ENCODE measurements around the gene DPH5.

DPH5 gene

DNA sequence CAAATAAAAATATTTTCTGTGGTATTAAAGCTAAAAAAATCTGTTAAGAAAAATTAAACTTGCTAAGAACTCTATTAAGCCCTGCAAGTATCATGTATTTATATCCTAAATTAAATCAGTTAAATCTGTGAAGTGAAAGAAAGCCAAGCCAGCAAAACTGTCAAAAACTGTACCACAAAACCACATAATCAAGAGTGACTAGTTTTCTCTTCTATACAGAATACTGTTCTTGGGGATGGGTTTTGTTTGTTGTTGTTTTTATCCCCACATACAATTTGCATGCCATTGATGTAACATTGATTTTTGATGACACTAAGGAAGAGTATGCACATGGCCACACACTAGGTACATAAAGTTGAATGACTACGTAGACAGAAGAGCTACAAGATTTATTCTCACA lies 20.4 kb downstream of the DPH5 start:
- DNase-seq (ENCODE audit: low spot score): no peak
- in situ Hi-C loops (cut with MboI; ENCODE audit: low pct_unique_long_range_greater_than_20kb, low sequenced_read_pairs, unreplicated experiment): no loop called here
- TF ChIP-seq, protein P1, sequence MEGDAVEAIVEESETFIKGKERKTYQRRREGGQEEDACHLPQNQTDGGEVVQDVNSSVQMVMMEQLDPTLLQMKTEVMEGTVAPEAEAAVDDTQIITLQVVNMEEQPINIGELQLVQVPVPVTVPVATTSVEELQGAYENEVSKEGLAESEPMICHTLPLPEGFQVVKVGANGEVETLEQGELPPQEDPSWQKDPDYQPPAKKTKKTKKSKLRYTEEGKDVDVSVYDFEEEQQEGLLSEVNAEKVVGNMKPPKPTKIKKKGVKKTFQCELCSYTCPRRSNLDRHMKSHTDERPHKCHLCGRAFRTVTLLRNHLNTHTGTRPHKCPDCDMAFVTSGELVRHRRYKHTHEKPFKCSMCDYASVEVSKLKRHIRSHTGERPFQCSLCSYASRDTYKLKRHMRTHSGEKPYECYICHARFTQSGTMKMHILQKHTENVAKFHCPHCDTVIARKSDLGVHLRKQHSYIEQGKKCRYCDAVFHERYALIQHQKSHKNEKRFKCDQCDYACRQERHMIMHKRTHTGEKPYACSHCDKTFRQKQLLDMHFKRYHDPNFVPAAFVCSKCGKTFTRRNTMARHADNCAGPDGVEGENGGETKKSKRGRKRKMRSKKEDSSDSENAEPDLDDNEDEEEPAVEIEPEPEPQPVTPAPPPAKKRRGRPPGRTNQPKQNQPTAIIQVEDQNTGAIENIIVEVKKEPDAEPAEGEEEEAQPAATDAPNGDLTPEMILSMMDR (IDR thresholded peaks at IDR 0.05; ENCODE audit: extremely low read depth, insufficient read depth, missing control alignments): no peak

DNA sequence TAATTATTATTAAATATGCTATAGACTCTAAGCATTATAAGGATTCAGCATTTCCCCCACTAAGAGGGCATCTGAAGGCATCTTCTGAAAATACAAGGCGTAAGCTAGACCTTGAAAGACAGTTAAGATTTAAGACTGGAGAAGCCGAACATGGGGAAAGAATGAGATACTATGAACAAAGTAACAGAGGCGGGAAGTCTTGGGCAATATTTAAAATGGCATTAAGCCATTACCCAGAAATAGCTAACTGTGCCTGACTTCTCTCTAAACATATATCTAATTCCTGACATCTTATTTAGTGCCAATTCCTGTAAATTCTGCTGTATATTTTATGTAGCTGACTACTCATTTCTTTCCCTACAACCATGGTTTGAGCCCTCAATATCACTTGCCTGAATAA lies 20.9 kb downstream of the DPH5 start:
- in situ Hi-C loops (cut with MboI; ENCODE audit: low pct_unique_long_range_greater_than_20kb, low sequenced_read_pairs, unreplicated experiment): no loop called here
- TF ChIP-seq, protein P1 (IDR thresholded peaks at IDR 0.05; ENCODE audit: extremely low read depth, insufficient read depth, missing control alignments): no peak
- no peak for DNase-seq (ENCODE audit: low spot score)

DNA sequence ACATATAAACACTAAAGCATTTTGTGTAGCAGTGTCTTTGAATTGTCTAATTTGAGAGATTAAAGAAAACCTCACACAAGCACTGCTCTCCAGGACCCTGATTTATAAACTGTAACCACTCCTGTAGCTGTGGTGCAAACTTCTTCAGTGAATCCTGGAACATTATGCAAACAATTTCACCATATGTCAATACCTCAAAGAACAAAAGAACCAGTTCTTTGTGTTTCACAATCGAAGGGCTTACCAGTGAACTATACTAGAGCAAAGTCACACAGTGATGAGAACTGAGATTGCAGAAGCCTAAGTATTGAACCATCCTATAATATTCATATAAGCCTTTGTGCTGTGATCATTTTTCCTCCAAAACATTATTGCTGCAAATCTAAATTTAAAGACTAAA lies 21.5 kb downstream of the DPH5 start:
- in situ Hi-C loops (cut with MboI; ENCODE audit: low pct_unique_long_range_greater_than_20kb, low sequenced_read_pairs, unreplicated experiment): no loop called here
- DNase-seq (ENCODE audit: low spot score): no peak
- TF ChIP-seq, protein P1 (IDR thresholded peaks at IDR 0.05; ENCODE audit: extremely low read depth, insufficient read depth, missing control alignments): no peak

DNA sequence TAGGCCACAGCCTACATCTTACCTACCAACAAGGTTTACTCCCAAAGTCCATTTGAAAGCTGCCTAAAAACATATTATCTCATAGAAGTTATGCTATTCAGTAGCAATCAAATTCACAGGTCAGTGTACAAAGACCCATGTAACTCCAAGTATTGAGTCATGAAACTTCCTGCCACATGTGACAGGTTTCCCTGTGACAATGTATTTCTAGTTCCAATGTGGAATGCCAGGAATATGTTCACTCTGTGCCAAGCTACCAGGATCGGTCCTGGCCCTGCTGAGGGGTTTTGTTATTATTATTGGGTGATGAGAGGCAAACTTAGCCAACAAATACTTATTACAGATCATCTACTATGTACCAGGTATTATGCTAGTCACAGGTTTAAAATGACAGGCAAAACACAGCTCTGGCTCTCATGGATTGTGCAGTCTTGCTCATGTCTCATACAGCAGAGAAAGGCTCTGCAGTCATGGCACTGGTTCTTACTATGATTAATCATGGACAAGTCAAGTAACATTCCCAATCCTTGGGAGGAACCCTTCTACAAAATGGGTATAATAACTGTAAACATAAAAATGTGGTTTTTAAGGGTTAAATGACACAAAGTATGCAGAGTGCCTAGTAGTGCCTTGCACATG lies 22.5 kb downstream of the DPH5 start:
- no peak for DNase-seq (ENCODE audit: low spot score)
- TF ChIP-seq, protein P1 (IDR thresholded peaks at IDR 0.05; ENCODE audit: extremely low read depth, insufficient read depth, missing control alignments): no peak
- in situ Hi-C loops (cut with MboI; ENCODE audit: low pct_unique_long_range_greater_than_20kb, low sequenced_read_pairs, unreplicated experiment): no loop called here

DNA sequence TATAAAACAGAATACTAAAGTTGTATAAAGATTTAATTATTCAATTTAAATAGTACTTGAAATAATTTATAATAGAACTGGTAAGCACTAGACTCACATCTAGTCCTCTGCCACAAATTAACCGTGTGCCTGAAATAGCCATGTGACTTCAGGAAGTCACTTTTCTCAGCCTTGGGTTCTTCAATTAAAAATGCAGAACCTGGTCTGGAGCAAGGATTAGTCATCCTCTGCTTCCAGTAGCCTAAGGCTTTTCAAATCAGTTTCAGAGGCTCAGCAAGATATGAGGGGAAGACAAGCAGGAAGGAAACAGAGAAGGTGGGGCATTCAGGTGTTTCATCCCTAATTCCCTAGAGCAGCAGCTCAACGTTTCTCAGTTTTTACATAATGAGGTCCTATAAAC lies 23.0 kb downstream of the DPH5 start:
- DNase-seq (ENCODE audit: low spot score): no peak
- TF ChIP-seq, protein P1 (IDR thresholded peaks at IDR 0.05; ENCODE audit: extremely low read depth, insufficient read depth, missing control alignments): no peak
- in situ Hi-C loops (cut with MboI; ENCODE audit: low pct_unique_long_range_greater_than_20kb, low sequenced_read_pairs, unreplicated experiment): no loop called here

DNA sequence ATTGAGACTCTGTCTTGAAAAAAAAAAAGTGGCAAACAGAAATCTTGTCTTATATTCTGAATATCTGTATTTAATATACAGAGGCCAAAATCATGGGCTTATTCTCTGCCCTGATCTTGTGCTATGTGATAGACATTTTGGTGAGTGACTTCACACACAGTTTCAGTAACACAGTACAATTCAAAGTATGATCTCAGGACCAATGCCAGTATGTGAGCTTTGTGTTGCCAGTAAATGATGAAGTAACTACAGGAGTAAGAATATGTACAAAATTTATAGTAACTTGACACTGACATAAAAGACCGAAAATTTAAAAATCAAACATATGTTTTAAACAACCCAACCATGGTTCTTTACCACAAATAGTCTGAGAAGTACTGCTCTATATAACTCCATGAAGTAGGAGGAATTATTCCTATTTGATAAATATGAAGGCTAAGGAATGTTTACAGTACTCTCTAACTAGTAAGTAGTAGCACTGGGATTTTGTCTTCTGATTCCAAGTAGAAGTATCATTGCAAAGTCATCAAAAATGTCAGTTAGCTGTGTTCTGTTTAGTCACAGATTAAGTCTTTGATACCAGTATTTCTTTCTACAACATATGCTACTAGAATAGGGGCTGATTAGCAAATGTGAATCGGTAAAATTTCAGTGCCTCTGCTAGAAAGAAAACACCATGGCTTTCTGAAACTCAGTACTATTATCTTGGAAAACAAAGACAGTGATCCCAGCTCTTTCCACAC lies 25.3 kb downstream of the DPH5 start:
- no peak for DNase-seq (ENCODE audit: low spot score)
- TF ChIP-seq, protein P1 (IDR thresholded peaks at IDR 0.05; ENCODE audit: extremely low read depth, insufficient read depth, missing control alignments): no peak
- in situ Hi-C loops (cut with MboI; ENCODE audit: low pct_unique_long_range_greater_than_20kb, low sequenced_read_pairs, unreplicated experiment): no loop called here

All from GM13977 (cell line).